ENCODE measurements around the gene GLO1.

GLO1 gene

DNA sequence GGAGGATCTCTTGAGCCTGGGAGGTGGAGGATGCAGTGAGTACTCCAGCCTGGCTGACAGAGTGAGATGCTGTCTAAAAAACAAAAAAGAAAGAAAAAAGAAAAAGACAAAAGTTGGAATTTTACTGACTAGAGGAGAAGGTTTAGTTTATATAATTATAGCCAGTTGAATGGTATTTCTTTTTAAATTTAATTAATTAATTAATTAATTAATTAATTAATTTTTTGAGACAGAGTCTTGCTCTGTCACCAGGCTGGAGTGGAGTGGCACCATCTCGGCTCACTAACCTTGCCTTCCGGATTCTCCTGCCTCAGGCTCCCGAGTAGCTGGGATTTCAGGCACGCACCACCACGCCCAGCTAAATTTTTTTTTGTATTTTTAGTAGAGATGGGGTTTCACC, 20.8 kb upstream of the GLO1 start:
- H3K4me3 ChIP-seq (ENCODE audit: low read depth, low read length), result no peak overlapping the region

DNA sequence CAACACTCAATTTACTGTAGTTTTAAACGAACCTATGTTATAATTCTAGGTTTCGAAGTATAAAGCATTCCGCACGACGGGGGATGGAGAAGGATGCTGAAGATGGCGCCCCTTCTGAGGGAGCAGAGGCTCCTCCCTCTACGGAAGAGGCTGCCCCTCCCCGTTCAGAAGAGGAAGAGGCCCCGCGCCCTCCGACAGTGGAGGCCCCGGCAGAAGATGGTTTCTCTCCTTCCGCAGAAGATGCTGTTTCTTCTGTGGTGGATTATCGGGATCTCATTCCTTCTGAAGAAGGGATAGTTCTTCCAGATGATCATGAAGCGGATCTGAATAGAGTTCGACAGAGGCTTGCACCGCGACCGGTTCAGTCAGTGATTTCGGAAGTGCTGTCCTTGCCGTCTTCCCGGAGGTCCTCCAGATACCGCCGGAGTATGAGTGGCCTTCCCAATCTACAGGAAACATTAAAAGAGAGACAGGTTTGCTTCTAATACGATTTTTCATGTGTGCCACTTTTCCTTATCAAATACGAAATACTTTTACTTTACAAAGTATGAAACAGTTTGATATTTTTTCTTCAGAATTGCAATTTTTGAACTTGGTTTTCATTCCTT, 19.9 kb upstream of the GLO1 start:
- no peaks in the 10 kb centered on the region for H3K4me1 ChIP-seq (ENCODE audit: control insufficient read depth, insufficient read depth, low read length)
- H3K36me3 ChIP-seq (ENCODE audit: control insufficient read depth, insufficient read depth, low read length), result no peaks in the 10 kb centered on the region
- no peaks in the 10 kb centered on the region for H3K27me3 ChIP-seq (ENCODE audit: control insufficient read depth, insufficient read depth, low read length)
- no peaks in the 10 kb centered on the region for H3K9me3 ChIP-seq (ENCODE audit: control insufficient read depth, insufficient read depth, low read depth, low read length)
- H3K27ac ChIP-seq (ENCODE audit: low read depth, low read length), result no peak overlapping the region
- H3K9ac ChIP-seq (ENCODE audit: low read length), result no peak overlapping the region
- H3K4me3 ChIP-seq (ENCODE audit: low read depth, low read length), result no peak overlapping the region

More for the DNA sequence above, 20.8 kb upstream of the GLO1 start:
- no peak overlapping the region for H3K9ac ChIP-seq (ENCODE audit: low read length)
- H3K36me3 ChIP-seq (ENCODE audit: control insufficient read depth, insufficient read depth, low read length), result no peaks in the 10 kb centered on the region
- H3K9me3 ChIP-seq (ENCODE audit: control insufficient read depth, insufficient read depth, low read depth, low read length), result no peaks in the 10 kb centered on the region
- H3K27me3 ChIP-seq (ENCODE audit: control insufficient read depth, insufficient read depth, low read length), result no peaks in the 10 kb centered on the region
- H3K4me1 ChIP-seq (ENCODE audit: control insufficient read depth, insufficient read depth, low read length), result no peaks in the 10 kb centered on the region
- H3K27ac ChIP-seq (ENCODE audit: low read depth, low read length), result no peak overlapping the region

DNA sequence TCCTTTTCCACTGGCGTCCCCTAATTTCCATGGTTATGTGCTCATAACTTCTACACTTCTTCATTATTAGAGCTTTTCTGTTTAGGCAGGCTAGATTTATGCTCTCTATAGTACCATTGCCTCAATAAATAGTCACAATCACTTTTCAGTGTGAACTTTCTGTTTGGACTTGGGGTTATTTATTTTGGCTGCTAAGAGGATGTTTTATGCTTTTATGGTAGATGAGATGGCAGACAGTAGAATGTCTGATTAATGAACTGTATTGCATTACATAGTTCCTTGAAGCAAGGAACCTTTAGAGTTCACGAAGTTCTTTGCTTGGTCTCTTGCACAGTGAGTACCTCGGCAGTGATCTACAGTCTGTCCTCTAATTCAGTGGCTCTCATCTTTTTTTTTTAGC, 19.1 kb upstream of the GLO1 start:
- Histone ChIP-seq H3K4me3 (ENCODE audit: low read depth, low read length) (no peak overlapping the region), H3K27ac (ENCODE audit: low read depth, low read length) (no peak overlapping the region), H3K9ac (ENCODE audit: low read length) (no peak overlapping the region), H3K27me3 (ENCODE audit: control insufficient read depth, insufficient read depth, low read length) (peaks cover 1% of the 10 kb centered on the region), H3K36me3 (ENCODE audit: control insufficient read depth, insufficient read depth, low read length) (no peaks in the 10 kb centered on the region), H3K9me3 (ENCODE audit: control insufficient read depth, insufficient read depth, low read depth, low read length) (no peaks in the 10 kb centered on the region), H3K4me1 (ENCODE audit: control insufficient read depth, insufficient read depth, low read length) (no peaks in the 10 kb centered on the region)

DNA sequence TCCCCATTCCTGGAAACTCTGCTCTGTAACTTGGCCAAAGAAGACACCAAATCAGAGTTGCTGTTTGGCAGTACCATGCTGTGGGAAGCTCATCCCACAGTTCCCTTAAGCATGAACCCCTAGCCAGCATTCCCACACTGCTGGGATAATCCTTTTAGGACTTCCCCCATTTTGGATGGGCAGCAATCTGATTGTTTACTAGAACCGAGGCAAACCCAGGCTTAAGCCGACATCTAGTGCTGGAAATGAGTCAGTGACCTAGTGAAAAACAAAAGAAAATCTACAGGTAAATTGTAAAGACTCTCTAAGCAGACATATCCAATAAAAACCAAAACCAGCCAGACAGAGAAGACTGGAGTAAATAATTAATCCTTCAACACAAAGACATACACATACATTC, 17.4 kb upstream of the GLO1 start:
- no peaks in the 10 kb centered on the region for H3K36me3 ChIP-seq (ENCODE audit: control insufficient read depth, insufficient read depth, low read length)

DNA sequence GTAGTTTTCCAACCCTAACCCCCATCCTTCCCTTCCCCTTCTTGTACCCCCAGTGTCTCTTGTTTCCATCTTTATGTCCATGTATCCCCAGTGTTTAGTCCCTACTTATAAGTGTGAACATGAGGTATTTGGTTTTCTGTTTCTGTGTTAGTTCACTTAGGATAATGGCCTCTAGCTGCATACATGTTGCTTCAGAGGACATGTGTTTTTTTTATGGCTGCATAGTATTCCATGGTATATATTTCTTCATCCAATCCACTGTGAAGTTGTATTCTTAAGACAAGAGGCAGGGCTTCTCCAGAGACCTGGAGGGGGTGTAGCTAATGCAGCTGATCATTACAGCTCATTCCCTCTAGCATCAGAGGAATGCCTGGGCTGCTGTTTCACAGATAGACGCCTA, 16.4 kb upstream of the GLO1 start:
- no peak overlapping the region for H3K27ac ChIP-seq (ENCODE audit: low read depth, low read length)
- H3K4me1 ChIP-seq (ENCODE audit: control insufficient read depth, insufficient read depth, low read length), result peaks cover 3% of the 10 kb centered on the region; the same call in 1 of the 2 replicates
- H3K36me3 ChIP-seq (ENCODE audit: control insufficient read depth, insufficient read depth, low read length), result no peaks in the 10 kb centered on the region
- H3K9me3 ChIP-seq (ENCODE audit: control insufficient read depth, insufficient read depth, low read depth, low read length), result no peaks in the 10 kb centered on the region
- no peak overlapping the region for H3K9ac ChIP-seq (ENCODE audit: low read length)
- H3K27me3 ChIP-seq (ENCODE audit: control insufficient read depth, insufficient read depth, low read length), result peaks cover 26% of the 10 kb centered on the region
- no peak overlapping the region for H3K4me3 ChIP-seq (ENCODE audit: low read depth, low read length)

More for the DNA sequence above, 17.4 kb upstream of the GLO1 start:
- Histone ChIP-seq H3K4me1 (ENCODE audit: control insufficient read depth, insufficient read depth, low read length) (peaks cover 3% of the 10 kb centered on the region; the same call in 1 of the 2 replicates), H3K27ac (ENCODE audit: low read depth, low read length) (no peak overlapping the region), H3K9me3 (ENCODE audit: control insufficient read depth, insufficient read depth, low read depth, low read length) (no peaks in the 10 kb centered on the region), H3K4me3 (ENCODE audit: low read depth, low read length) (no peak overlapping the region), H3K9ac (ENCODE audit: low read length) (no peak overlapping the region), H3K27me3 (ENCODE audit: control insufficient read depth, insufficient read depth, low read length) (peaks cover 16% of the 10 kb centered on the region)

DNA sequence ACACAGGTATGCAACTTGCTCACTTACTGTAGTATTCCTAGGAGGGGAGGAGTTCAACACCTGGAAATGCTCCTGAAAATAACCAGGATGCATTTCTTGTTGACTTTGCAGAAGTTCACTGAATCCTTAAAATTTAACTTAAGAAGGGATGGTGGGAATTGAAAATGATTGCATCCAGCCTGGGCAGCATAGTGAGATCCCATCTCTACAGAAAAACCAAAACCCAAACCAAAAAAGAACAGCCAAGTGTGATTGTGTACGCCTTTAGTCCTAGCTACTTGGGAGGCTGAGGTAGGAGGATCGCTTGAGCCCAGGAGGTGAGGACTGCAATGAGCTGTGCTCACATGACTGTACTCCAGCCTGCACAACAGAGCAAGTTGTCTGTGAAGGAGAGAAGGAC, 13.9 kb upstream of the GLO1 start:
- peaks cover 43% of the 10 kb centered on the region for H3K27me3 ChIP-seq (ENCODE audit: control insufficient read depth, insufficient read depth, low read length)
- H3K4me1 ChIP-seq (ENCODE audit: control insufficient read depth, insufficient read depth, low read length), result peaks cover 3% of the 10 kb centered on the region; the same call in 1 of the 2 replicates
- no peaks in the 10 kb centered on the region for H3K9me3 ChIP-seq (ENCODE audit: control insufficient read depth, insufficient read depth, low read depth, low read length)
- H3K36me3 ChIP-seq (ENCODE audit: control insufficient read depth, insufficient read depth, low read length), result no peaks in the 10 kb centered on the region
- H3K4me3 ChIP-seq (ENCODE audit: low read depth, low read length), result no peak overlapping the region
- no peak overlapping the region for H3K9ac ChIP-seq (ENCODE audit: low read length)
- no peak overlapping the region for H3K27ac ChIP-seq (ENCODE audit: low read depth, low read length)

DNA sequence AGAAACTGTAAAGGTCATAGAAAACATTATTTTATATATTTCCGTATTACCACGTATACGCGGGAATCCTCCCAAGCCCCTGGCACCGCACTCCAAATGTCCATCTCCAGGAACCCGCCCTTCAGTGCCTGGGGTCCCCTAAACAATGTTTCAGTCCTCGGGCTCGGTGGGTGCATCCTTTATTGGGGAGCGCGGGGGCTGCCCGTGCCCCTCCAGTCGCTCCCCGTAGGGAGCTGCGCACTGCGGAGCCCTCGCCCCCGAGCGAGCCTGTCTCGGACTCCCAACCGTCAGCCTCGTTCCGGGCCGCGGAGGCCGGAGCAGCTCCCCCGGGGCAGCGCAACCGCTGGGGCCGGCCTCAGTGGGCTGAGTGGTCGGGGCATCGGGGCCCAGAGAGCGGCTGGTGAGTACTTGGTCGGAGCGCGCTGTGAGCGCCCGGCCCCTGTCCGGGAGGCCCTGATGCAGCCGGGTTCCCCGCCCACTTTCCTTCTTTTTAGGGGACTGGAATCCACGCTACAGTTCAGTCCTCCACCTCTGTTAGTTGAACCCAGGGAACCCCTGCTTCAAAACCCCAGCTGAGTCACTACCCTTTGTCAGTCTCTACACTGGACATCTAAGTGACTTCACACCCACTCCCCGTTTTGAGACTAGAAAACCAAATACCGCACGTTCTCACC, 12.2 kb upstream of the GLO1 start, which contains the start of gene DNAH8:
Gene DNAH8, plus strand, starts transcription at position 296 of the 674 bp plus-strand sequence. CDS start 7,499 bp downstream, outside the sequence.
- H3K4me3 ChIP-seq (ENCODE audit: low read depth, low read length), result peak within 1 kb of the TSS; percentile 62
- peaks cover 10% of the 10 kb centered on the region for H3K9me3 ChIP-seq (ENCODE audit: control insufficient read depth, insufficient read depth, low read depth, low read length)
- H3K4me1 ChIP-seq (ENCODE audit: control insufficient read depth, insufficient read depth, low read length), result peaks cover 3% of the 10 kb centered on the region; the same call in 1 of the 2 replicates
- H3K36me3 ChIP-seq (ENCODE audit: control insufficient read depth, insufficient read depth, low read length), result no peaks in the 10 kb centered on the region
- H3K9ac ChIP-seq (ENCODE audit: low read length), result no peak within 1 kb of the TSS
- no peak within 1 kb of the TSS for H3K27ac ChIP-seq (ENCODE audit: low read depth, low read length)
- peaks cover 43% of the 10 kb centered on the region for H3K27me3 ChIP-seq (ENCODE audit: control insufficient read depth, insufficient read depth, low read length)

DNA sequence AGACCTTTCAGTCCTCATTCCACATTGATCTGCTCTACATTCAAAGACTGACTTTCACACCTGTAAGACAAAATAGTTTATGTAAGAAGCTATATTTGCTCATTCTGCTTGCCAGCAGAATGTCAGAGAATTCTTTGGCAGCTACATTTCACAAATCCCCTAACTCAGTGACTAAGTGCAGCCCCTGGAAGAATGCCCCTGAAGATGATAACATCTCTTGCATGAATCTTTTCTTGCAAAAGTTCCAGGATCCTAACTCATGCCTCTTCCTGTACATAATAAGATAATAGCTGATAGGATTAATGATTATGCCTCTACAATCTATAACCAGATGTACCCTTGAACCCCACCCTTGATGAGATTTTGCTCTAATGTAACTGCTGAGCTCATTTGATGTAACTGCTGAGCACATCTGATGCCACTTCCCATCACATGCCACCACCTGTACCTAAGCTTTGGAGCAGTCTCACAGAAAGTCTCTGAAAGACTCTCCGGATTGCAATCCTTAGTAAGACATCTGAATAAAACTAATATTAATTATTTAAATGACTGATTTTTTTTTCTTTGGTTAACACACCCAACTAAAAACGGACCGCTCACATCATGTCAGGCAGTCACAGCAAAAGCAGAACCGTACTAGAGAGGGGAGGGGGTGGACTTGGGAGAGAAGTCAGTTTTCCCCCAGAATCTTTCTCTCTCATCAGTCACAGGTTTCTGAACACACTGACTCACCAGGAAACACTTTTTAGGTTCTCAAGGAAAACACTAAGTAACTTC, 11.5 kb upstream of the GLO1 start:
- H3K27ac ChIP-seq (ENCODE audit: low read depth, low read length), result no peak overlapping the region
- peak overlapping the region; percentile 62 for H3K4me3 ChIP-seq (ENCODE audit: low read depth, low read length)
- no peaks in the 10 kb centered on the region for H3K36me3 ChIP-seq (ENCODE audit: control insufficient read depth, insufficient read depth, low read length)
- no peak overlapping the region for H3K9ac ChIP-seq (ENCODE audit: low read length)
- H3K4me1 ChIP-seq (ENCODE audit: control insufficient read depth, insufficient read depth, low read length), result peaks cover 3% of the 10 kb centered on the region; the same call in 1 of the 2 replicates
- H3K9me3 ChIP-seq (ENCODE audit: control insufficient read depth, insufficient read depth, low read depth, low read length), result peaks cover 17% of the 10 kb centered on the region
- peaks cover 43% of the 10 kb centered on the region for H3K27me3 ChIP-seq (ENCODE audit: control insufficient read depth, insufficient read depth, low read length)

DNA sequence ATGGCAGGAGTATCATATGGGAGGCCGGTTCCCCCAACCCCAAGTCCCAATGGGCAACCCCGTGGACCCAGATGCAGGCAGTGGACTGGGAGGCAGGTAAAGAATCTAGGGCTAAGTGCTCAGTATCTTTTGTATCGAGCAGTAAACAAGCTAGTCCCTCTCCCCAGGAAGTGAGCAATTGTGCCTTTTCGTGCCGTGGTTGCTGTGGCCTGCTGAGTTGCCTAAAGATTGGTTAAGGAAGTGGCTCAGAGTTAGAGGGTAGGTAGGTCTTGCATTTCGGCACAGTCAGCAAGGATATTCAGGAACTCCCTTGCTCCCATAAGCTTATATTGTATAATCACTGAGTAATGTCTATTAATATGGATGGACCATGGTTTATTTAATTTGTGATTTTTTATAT, 10.9 kb upstream of the GLO1 start:
- Histone ChIP-seq H3K9ac (ENCODE audit: low read length) (no peak overlapping the region), H3K27me3 (ENCODE audit: control insufficient read depth, insufficient read depth, low read length) (peaks cover 43% of the 10 kb centered on the region), H3K9me3 (ENCODE audit: control insufficient read depth, insufficient read depth, low read depth, low read length) (peaks cover 19% of the 10 kb centered on the region), H3K4me3 (ENCODE audit: low read depth, low read length) (no peak overlapping the region), H3K4me1 (ENCODE audit: control insufficient read depth, insufficient read depth, low read length) (peaks cover 3% of the 10 kb centered on the region; the same call in 1 of the 2 replicates), H3K36me3 (ENCODE audit: control insufficient read depth, insufficient read depth, low read length) (no peaks in the 10 kb centered on the region), H3K27ac (ENCODE audit: low read depth, low read length) (no peak overlapping the region)

DNA sequence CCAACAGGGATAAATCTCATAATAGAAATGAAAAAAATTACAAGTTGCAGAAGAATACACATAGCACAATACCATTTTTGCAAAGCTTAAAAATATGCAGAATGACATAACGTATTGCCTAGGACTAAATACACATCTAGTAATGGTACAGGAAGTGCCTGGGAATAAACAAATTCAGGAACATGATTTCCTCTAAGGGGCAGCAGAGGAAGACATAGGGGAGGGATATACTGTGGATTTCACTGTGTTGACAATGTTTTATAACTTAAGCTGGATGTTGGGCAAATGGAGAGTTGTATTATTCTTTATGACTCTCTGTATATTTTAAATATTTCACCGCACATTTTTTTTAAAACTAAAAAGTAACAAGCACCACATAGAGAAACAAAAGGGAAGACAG, 5.6 kb upstream of the GLO1 start:
- Histone ChIP-seq H3K36me3 (ENCODE audit: control insufficient read depth, insufficient read depth, low read length) (no peaks in the 10 kb centered on the region), H3K4me3 (ENCODE audit: low read depth, low read length) (no peak overlapping the region), H3K9me3 (ENCODE audit: control insufficient read depth, insufficient read depth, low read depth, low read length) (peaks cover 19% of the 10 kb centered on the region), H3K27ac (ENCODE audit: low read depth, low read length) (no peak overlapping the region), H3K27me3 (ENCODE audit: control insufficient read depth, insufficient read depth, low read length) (peaks cover 9% of the 10 kb centered on the region), H3K4me1 (ENCODE audit: control insufficient read depth, insufficient read depth, low read length) (no peaks in the 10 kb centered on the region), H3K9ac (ENCODE audit: low read length) (no peak overlapping the region)

DNA sequence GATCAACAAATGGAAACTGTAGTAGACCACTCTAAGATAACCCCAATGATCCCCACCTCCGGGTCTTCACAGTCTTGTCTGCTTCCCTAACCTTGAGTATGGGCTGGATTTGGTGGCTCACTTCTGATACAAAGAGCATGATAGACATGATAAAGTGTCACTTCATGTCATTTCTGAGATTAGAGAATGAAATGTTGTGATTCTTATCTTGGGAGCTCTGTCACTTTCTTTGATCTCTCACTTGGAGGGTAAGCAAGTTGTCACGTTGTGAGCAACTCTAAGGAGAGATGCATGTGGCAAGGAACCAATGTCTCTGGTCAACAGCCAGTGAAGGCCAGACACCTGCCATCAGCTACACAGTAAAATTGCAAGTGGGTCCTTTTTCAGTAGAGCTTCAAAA, 3.0 kb upstream of the GLO1 start:
- Histone ChIP-seq H3K36me3 (ENCODE audit: control insufficient read depth, insufficient read depth, low read length) (peaks cover 12% of the 10 kb centered on the region), H3K27me3 (ENCODE audit: control insufficient read depth, insufficient read depth, low read length) (no peaks in the 10 kb centered on the region), H3K9me3 (ENCODE audit: control insufficient read depth, insufficient read depth, low read depth, low read length) (peaks cover 27% of the 10 kb centered on the region), H3K4me3 (ENCODE audit: low read depth, low read length) (no peak overlapping the region), H3K9ac (ENCODE audit: low read length) (no peak overlapping the region), H3K27ac (ENCODE audit: low read depth, low read length) (no peak overlapping the region), H3K4me1 (ENCODE audit: control insufficient read depth, insufficient read depth, low read length) (no peaks in the 10 kb centered on the region)

All from HUES6 (cell line).